DOHH2 (cell line): ENCODE data around the gene TCF19.

Experiments used
- CTCF ChIP-seq: fragments of 200-600 bp; sonication (generic); IDR thresholded peaks from one replicate; pipeline ENCODE4 v1.5.1; 2014; ENCODE audit warnings: antibody characterized with exemption, mild to moderate bottlenecking, low read depth, low read length; ENCODE audit not compliant: poor library complexity, severe bottlenecking
- EZH2phosphoT487 ChIP-seq: fragments of 200-600 bp; sonication (generic); IDR thresholded peaks from 2 replicates; pipeline ENCODE4 v1.6.1; 2017; ENCODE audit warnings: borderline replicate concordance, mild to moderate bottlenecking, antibody characterized with exemption, low read length, moderate library complexity, mixed read lengths

DNA sequence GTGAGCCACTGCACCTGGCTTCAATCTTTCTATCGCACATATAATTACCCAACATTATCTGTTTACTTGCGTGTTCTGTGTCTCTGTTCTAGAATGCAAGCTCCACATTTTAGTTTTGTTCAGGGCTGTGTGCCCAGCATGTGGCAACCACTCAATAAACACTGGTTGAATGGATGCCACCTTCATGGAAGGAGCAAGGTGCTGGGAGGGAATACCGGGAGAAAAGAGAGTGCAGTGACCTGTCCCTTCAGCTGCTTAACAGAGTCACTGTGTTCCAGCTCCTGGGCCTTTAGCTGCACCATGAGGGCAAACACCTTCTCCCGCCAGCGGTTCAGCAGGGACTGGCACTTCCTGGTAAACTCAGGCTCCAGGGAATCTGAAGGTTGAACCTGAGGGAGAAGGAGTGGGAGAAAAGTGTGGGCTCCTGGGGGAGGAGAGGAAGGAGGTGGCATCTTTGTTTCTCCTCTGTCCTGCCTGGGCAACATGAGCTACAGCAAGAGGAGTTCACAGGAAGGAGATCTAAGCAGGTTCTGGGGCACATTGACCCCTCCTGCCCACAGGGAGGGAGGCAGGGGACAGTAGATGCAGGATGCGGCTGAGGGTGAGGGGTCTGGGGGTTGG, 8.5 kb upstream of the TCF19 start:
- TF ChIP-seq CTCF: no peak
- TF ChIP-seq EZH2phosphoT487: no peak
